GM12892 (cell line): ENCODE measurements around the gene PRSS16.

Source experiments
- POLR2A ChIP-seq: IDR thresholded peaks from 2 replicates; pipeline ENCODE4 v1.6.1; 2011; ENCODE audit warnings: low read depth, low read length, control low read depth
- POLR2AphosphoS5 ChIP-seq: IDR thresholded peaks from 2 replicates; pipeline ENCODE4 v1.6.1; 2011; ENCODE audit warnings: low read depth, low read length, control low read depth
- TAF1 ChIP-seq: IDR thresholded peaks from 2 replicates; pipeline ENCODE4 v1.6.1; 2011; ENCODE audit warnings: low read depth, mild to moderate bottlenecking, control low read depth, low read length, borderline replicate concordance

DNA sequence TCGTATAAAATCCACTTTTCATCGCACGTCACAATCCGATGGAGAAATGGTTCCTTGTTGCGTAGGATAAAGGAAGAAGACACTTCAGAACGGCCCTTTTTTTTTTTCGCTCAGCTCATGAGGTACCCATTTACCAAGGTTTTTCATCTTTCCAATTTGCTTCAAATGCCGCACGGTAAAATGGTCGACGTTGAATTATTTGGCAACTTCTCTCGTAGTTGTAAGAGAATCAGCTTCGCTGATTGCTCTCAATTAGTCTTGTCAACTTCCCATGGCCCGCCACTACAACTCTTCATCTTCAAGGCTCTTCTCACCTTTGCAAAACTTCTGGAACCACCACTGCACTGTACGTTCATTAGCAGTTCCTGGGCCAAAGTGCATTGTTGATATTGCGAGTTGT, 35.8 kb downstream of the PRSS16 start:
- TF ChIP-seq POLR2AphosphoS5 (no peak), POLR2A (no peak), TAF1 (no peak)
